Measurements from ENCODE around the gene TNPO1.

- no peak for TF ChIP-seq CTCF (conservative IDR thresholded peaks at IDR 0.05)
- no peak for TF ChIP-seq EZH2 (IDR thresholded peaks at IDR 0.05; ENCODE audit: low read depth)
These were observed 35.9 kb downstream of the TNPO1 start for GRCh38 chr5:72852356-72852755.
